Natural killer cell treated with Interleukin-12 subunit alpha and Interleukin-12 subunit beta and Interleukin-15 and Interleukin-18, amount 100 ng/mL, for 72 hours (primary cell): Measurements from ENCODE around the gene GMCL1. TPM values are rescaled to one million over a fixed set of nuclear protein-coding genes. Genes with fewer than 3 reads are reported as not detected.

Experiments
- ATAC-seq, 2 donors: fragments of 150-1000 bp; cut with Tn5 transposase in 1 of 2; sonication (Bioruptor Pico), chemical (Tn5 transposase) in 1 of 2; 2 replicates each; pipeline ENCODE4 v1.10.0; 2021
- DNase-seq: peaks from one replicate; pipeline ENCODE4 v3.0.0; 2022; ENCODE audit warnings: low spot score
- H3K27ac Mint-ChIP-seq, 2 donors: 1 replicate in 1 of 2; 2 replicates in 1 of 2; pipeline ENCODE4 v1.8.0; 2022; ENCODE audit warnings: mixed read lengths in 2 of 2, mild to moderate bottlenecking in 1 of 2, moderate library complexity in 1 of 2
- H3K27me3 Mint-ChIP-seq, 2 donors: 1 replicate in 1 of 2; 2 replicates in 1 of 2; pipeline ENCODE4 v1.8.0; 2022; ENCODE audit warnings: mixed read lengths in 2 of 2
- H3K36me3 Mint-ChIP-seq: one replicate; pipeline ENCODE4 v1.8.0; 2022; ENCODE audit warnings: mixed read lengths
- H3K4me1 Mint-ChIP-seq, 2 donors: 1 replicate in 1 of 2; 2 replicates in 1 of 2; pipeline ENCODE4 v1.8.0; 2022; ENCODE audit warnings: low read depth in 2 of 2, mixed read lengths in 2 of 2, mild to moderate bottlenecking in 1 of 2
- H3K4me3 Mint-ChIP-seq: one replicate; pipeline ENCODE4 v1.8.0; 2022; ENCODE audit warnings: mixed read lengths
- H3K9me3 Mint-ChIP-seq: 2 replicates; pipeline ENCODE4 v1.8.0; 2022; ENCODE audit warnings: mixed read lengths
- total RNA-seq, 2 donors: library from RNA; stranded (reverse); gene quantifications; one replicate each; pipeline ENCODE4 v1.2.3, GENCODE V29; 2022

GMCL1 gene
- total RNA-seq, 2 donors from 2014 or later = 18.6 to 36.7 TPM

- ATAC-seq = peak; percentile 95
These were observed 84.9 kb downstream of the GMCL1 start for GRCh38 chr2:69914164-69914949.

GRCh38 chr2:69914950-69915945 is 85.8 kb downstream of the GMCL1 start, which contains the start of gene MXD1:
Gene MXD1, plus strand, starts transcription at chr2:69915109. Its CDS starts 222 bp downstream, at chr2:69915331.
- peak; percentile 65 for DNase-seq
- H3K9me3 Mint-ChIP-seq = no peaks in the 10 kb centered on the region
- H3K36me3 Mint-ChIP-seq = peaks cover 18% of the 10 kb centered on the region
- no peak for ATAC-seq
- H3K27ac Mint-ChIP-seq = peak within 1 kb of the TSS; percentile 77 to 81
- peak within 1 kb of the TSS; percentile 81 for H3K4me3 Mint-ChIP-seq
- peaks cover 23 to 36% of the 10 kb centered on the region in 2 donors for H3K4me1 Mint-ChIP-seq
- no peaks in the 10 kb centered on the region for H3K27me3 Mint-ChIP-seq

More at GRCh38 chr2:69914164-69914949, 84.9 kb downstream of the GMCL1 start:
- peak; percentile 100 for DNase-seq
- Mint-ChIP-seq H3K27me3 (no peaks in the 10 kb centered on the region), H3K27ac (peak overlapping the region; percentile 63 to 70), H3K36me3 (peaks cover 18% of the 10 kb centered on the region), H3K4me3 (peak overlapping the region; percentile 71), H3K4me1 (peaks cover 23 to 35% of the 10 kb centered on the region in 2 donors), H3K9me3 (no peaks in the 10 kb centered on the region)

GRCh38 chr2:69916106-69916505 is 86.6 kb downstream of the GMCL1 start:
- Mint-ChIP-seq H3K9me3 (no peaks in the 10 kb centered on the region), H3K36me3 (peaks cover 23% of the 10 kb centered on the region), H3K27me3 (no peaks in the 10 kb centered on the region), H3K4me1 (peaks cover 26 to 41% of the 10 kb centered on the region in 2 donors), H3K4me3 (peak overlapping the region; percentile 81), H3K27ac (peak overlapping the region; percentile 77 to 81)
- no peak for ATAC-seq
- no peak for DNase-seq

- H3K27ac Mint-ChIP-seq = peak overlapping the region; percentile 58 to 65
- ATAC-seq (no peak), DNase-seq (no peak)
- H3K4me3 Mint-ChIP-seq = peak overlapping the region; percentile 81
- no peaks in the 10 kb centered on the region for H3K27me3 Mint-ChIP-seq
- peaks cover 29% of the 10 kb centered on the region for H3K36me3 Mint-ChIP-seq
- peaks cover 25 to 34% of the 10 kb centered on the region in 2 donors for H3K4me1 Mint-ChIP-seq
- no peaks in the 10 kb centered on the region for H3K9me3 Mint-ChIP-seq
These were observed 88.4 kb downstream of the GMCL1 start for GRCh38 chr2:69917852-69918251.

GRCh38 chr2:69918401-69918800 is 88.9 kb downstream of the GMCL1 start:
- Mint-ChIP-seq H3K27ac (peak overlapping the region; percentile 58 to 65), H3K36me3 (peaks cover 34% of the 10 kb centered on the region), H3K9me3 (no peaks in the 10 kb centered on the region), H3K4me1 (peaks cover 24 to 36% of the 10 kb centered on the region in 2 donors), H3K27me3 (no peaks in the 10 kb centered on the region), H3K4me3 (peak overlapping the region; percentile 81)
- ATAC-seq = no peak
- no peak for DNase-seq

GRCh38 chr2:69923116-69923515 is 93.7 kb downstream of the GMCL1 start:
- Mint-ChIP-seq H3K4me1 (peaks cover 24 to 45% of the 10 kb centered on the region in 2 donors), H3K4me3 (no peak overlapping the region), H3K27ac (peak overlapping the region; percentile 12 to 41), H3K36me3 (peaks cover 38% of the 10 kb centered on the region), H3K9me3 (no peaks in the 10 kb centered on the region), H3K27me3 (no peaks in the 10 kb centered on the region)
- DNase-seq = no peak
- no peak for ATAC-seq

GRCh38 chr2:69926849-69927515 is 97.5 kb downstream of the GMCL1 start:
- peaks cover 35 to 60% of the 10 kb centered on the region in 2 donors for H3K4me1 Mint-ChIP-seq
- H3K4me3 Mint-ChIP-seq = peak overlapping the region; percentile 69
- no peaks in the 10 kb centered on the region for H3K27me3 Mint-ChIP-seq
- ATAC-seq (peak; percentile 83 to 93), DNase-seq (peak; percentile 72)
- no peaks in the 10 kb centered on the region for H3K9me3 Mint-ChIP-seq
- H3K36me3 Mint-ChIP-seq = peaks cover 30% of the 10 kb centered on the region
- peak overlapping the region; percentile 70 to 92 for H3K27ac Mint-ChIP-seq

Other genes with a start within 250 kb of the GMCL1 start
- gene AAK1, start 185.9 kb upstream of the GMCL1 start, total RNA-seq = 100 to 1,000 TPM in 1 of 2 donors, 10 to 100 TPM in 1; 97.1 to 114 TPM
- 10 to 100 TPM; 15.2 to 21.7 TPM for gene ANXA4, start 87.5 kb upstream of the GMCL1 start, total RNA-seq
- gene SNRNP27, start 64.3 kb downstream of the GMCL1 start, total RNA-seq = 10 to 100 TPM; 43.0 to 64.4 TPM
- gene MXD1, start 85.4 kb downstream of the GMCL1 start, total RNA-seq = 10 to 100 TPM; 27.6 to 42.7 TPM
- under 1 TPM; 0.55 to 0.84 TPM for gene ASPRV1, start 132.0 kb downstream of the GMCL1 start, total RNA-seq